HG03439 (cell line): Measurements from ENCODE around the gene ARHGEF37.
A peak's percentile ranks its signal among the peaks of the same experiment; 100 is the strongest.
"Not testable (repeated sequence)": the region's sequence is repeated elsewhere in the genome, so short reads cannot be mapped to it uniquely, and the experiment has no call there.

Experiments
- ATAC-seq: cut with Tn5 transposase; IDR thresholded peaks from one replicate; pipeline ENCODE4 v1.9.1; 2021; ENCODE audit warnings: mild to moderate bottlenecking, moderate library complexity; ENCODE audit not compliant: unreplicated experiment

Gene ARHGEF37

GRCh38 chr5:149581192-149581861, at the start of gene ARHGEF37:
Gene ARHGEF37, plus strand, starts transcription at chr5:149581498. Its CDS starts 16,272 bp downstream, at chr5:149597770.
- no peak for ATAC-seq

GRCh38 chr5:149532413-149532812, 48.9 kb upstream of the ARHGEF37 start:
- ATAC-seq: no peak

GRCh38 chr5:149535787-149536186, 45.5 kb upstream of the ARHGEF37 start:
- not testable (repeated sequence) for ATAC-seq

GRCh38 chr5:149537374-149537975, 43.8 kb upstream of the ARHGEF37 start:
- no peak for ATAC-seq

GRCh38 chr5:149540089-149540488, 41.2 kb upstream of the ARHGEF37 start:
- ATAC-seq: no peak

- no peak for ATAC-seq
Measured at GRCh38 chr5:149541893-149542292, 39.4 kb upstream of the ARHGEF37 start.

- ATAC-seq: no peak
Measured at GRCh38 chr5:149543361-149544027, 37.8 kb upstream of the ARHGEF37 start.

- no peak for ATAC-seq
Measured at GRCh38 chr5:149544028-149544420, 37.3 kb upstream of the ARHGEF37 start.

GRCh38 chr5:149545327-149545726, 36.0 kb upstream of the ARHGEF37 start:
- no peak for ATAC-seq

- no peak for ATAC-seq
Measured at GRCh38 chr5:149546974-149547373, 34.3 kb upstream of the ARHGEF37 start.

- ATAC-seq: no peak
Measured at GRCh38 chr5:149549461-149550267, 31.6 kb upstream of the ARHGEF37 start.

- no peak for ATAC-seq
Measured at GRCh38 chr5:149550268-149550583, 31.1 kb upstream of the ARHGEF37 start.

GRCh38 chr5:149550594-149551226, 30.6 kb upstream of the ARHGEF37 start:
- ATAC-seq: no peak

- ATAC-seq: peak; percentile 94
Measured at GRCh38 chr5:149551227-149552037, 29.9 kb upstream of the ARHGEF37 start, which contains the start of gene CSNK1A1. Gene CSNK1A1, minus strand, starts transcription at chr5:149551439. Its CDS starts 475 bp downstream, at chr5:149550964.

- ATAC-seq: no peak
Measured at GRCh38 chr5:149552038-149552494, 29.2 kb upstream of the ARHGEF37 start.

GRCh38 chr5:149552553-149553160, 28.6 kb upstream of the ARHGEF37 start:
- ATAC-seq: no peak

- no peak for ATAC-seq
Measured at GRCh38 chr5:149559706-149560105, 21.6 kb upstream of the ARHGEF37 start.

- ATAC-seq: no peak
Measured at GRCh38 chr5:149561848-149562247, 19.4 kb upstream of the ARHGEF37 start.

- ATAC-seq: no peak
Measured at GRCh38 chr5:149563466-149563865, 17.8 kb upstream of the ARHGEF37 start.
